Fibroblast of lung (primary cell): ENCODE measurements around the gene DHX57. TPM values are rescaled to one million over a fixed set of nuclear protein-coding genes. Genes with fewer than 3 reads are reported as not detected.
"Not testable (repeated sequence)": the region's sequence is repeated elsewhere in the genome, so short reads cannot be mapped to it uniquely, and the experiment has no call there.

Experiments
- DNase-seq, 2 donors: peaks; one replicate each; pipeline versions ENCODE4 v3.0.0 to v3.0.0-alpha.2; 2010; ENCODE audit warnings: low read depth in 2 of 2
- H2AFZ ChIP-seq: 2 replicates; pipeline ENCODE4 v1.5.1; 2012; ENCODE audit warnings: low read length, control low read depth, inconsistent platforms
- H3K27ac ChIP-seq: 2 replicates; pipeline ENCODE4 v1.5.1; 2011; ENCODE audit warnings: low read length, control low read depth; ENCODE audit not compliant: insufficient read depth
- H3K27me3 ChIP-seq: 2 replicates; pipeline ENCODE4 v1.5.1; 2011; ENCODE audit warnings: mild to moderate bottlenecking, low read length; ENCODE audit not compliant: control insufficient read depth, insufficient read depth
- H3K36me3 ChIP-seq: 2 replicates; pipeline ENCODE4 v1.5.1; 2011; ENCODE audit warnings: low read length; ENCODE audit not compliant: control insufficient read depth, insufficient read depth
- H3K4me1 ChIP-seq: 2 replicates; pipeline ENCODE4 v1.5.1; 2011; ENCODE audit warnings: low read length; ENCODE audit not compliant: control insufficient read depth, insufficient read depth; ENCODE audit errors: extremely low read depth
- H3K4me2 ChIP-seq: 2 replicates; pipeline ENCODE4 v1.5.1; 2011; ENCODE audit warnings: low read length, control low read depth; ENCODE audit not compliant: insufficient read depth; ENCODE audit errors: extremely low read depth
- H3K4me3 ChIP-seq, 4 experiments: fragments of 200-600 bp in 1 of 4; sonication (generic) in 1 of 4; replicated peaks in 1 of 4; 2 replicates each; pipeline ENCODE4 v1.5.1; 2011 to 2016; ENCODE audit warnings: low read length in 4 of 4, low read depth in 3 of 4, mild to moderate bottlenecking in 3 of 4, control low read depth in 2 of 4, inconsistent platforms in 1 of 4, mixed read lengths in 1 of 4; ENCODE audit not compliant: insufficient read depth in 1 of 4; ENCODE audit errors: control extremely low read depth in 1 of 4
- H3K79me2 ChIP-seq: 2 replicates; pipeline ENCODE4 v1.5.1; 2012; ENCODE audit warnings: mild to moderate bottlenecking, low read length, inconsistent platforms; ENCODE audit not compliant: control insufficient read depth, insufficient read depth
- H3K9ac ChIP-seq: 2 replicates; pipeline ENCODE4 v1.5.1; 2011; ENCODE audit warnings: mild to moderate bottlenecking, low read length, control low read depth; ENCODE audit not compliant: insufficient read depth
- H3K9me3 ChIP-seq: 2 replicates; pipeline ENCODE4 v1.5.1; 2012; ENCODE audit warnings: low read depth, low read length; ENCODE audit not compliant: control insufficient read depth, insufficient read depth
- H4K20me1 ChIP-seq: 2 replicates; pipeline ENCODE4 v1.5.1; 2011; ENCODE audit warnings: low read length; ENCODE audit not compliant: control insufficient read depth, insufficient read depth; ENCODE audit errors: extremely low read depth
- CTCF ChIP-seq, 2 donors: IDR thresholded peaks in 1 of 2; conservative IDR thresholded peaks in 1 of 2; 1 replicate in 1 of 2; 2 replicates in 1 of 2; pipeline ENCODE4 v1.5.1; 2011 to 2012; ENCODE audit warnings: low read length in 2 of 2, control low read depth in 1 of 2, inconsistent platforms in 1 of 2, low read depth in 1 of 2, mild to moderate bottlenecking in 1 of 2
- EZH2 ChIP-seq: IDR thresholded peaks from 2 replicates; pipeline ENCODE4 v1.5.1; 2012; ENCODE audit warnings: low read length, control low read depth, mild to moderate bottlenecking; ENCODE audit errors: missing control alignments
- polyA plus RNA-seq, 2 donors: library from polyadenylated mRNA; depleted of rRNA in 1 of 2; stranded (reverse) in 1 of 2; unstranded in 1 of 2; fragments of >200 nt; gene quantifications; 2 replicates each; pipeline ENCODE4 v1.2.1, GENCODE V29; 2011 to 2012; ENCODE audit warnings: missing spikeins in 1 of 2
- total RNA-seq: library from RNA; depleted of rRNA; stranded (reverse); fragments of >200 nt; gene quantifications from 2 replicates; pipeline ENCODE4 v1.2.1, GENCODE V29; 2014

DHX57 gene
- total and polyA plus RNA-seq, 2 donors (not counting 1 experiment from before 2014, with no cell fraction given), result 18.5 to 23.5 TPM

- Histone ChIP-seq H3K79me2 (no peaks in the 10 kb centered on the region), H3K4me3 (no peak overlapping the region), H3K9me3 (no peaks in the 10 kb centered on the region), H3K27me3 (no peaks in the 10 kb centered on the region), H3K36me3 (no peaks in the 10 kb centered on the region), H2AFZ (no peak overlapping the region), H4K20me1 (no peaks in the 10 kb centered on the region), H3K27ac (no peak overlapping the region), H3K4me2 (no peak overlapping the region), H3K9ac (no peak overlapping the region), H3K4me1 (no peaks in the 10 kb centered on the region)
- DNase-seq, result no peak
- no peak for TF ChIP-seq EZH2
Observed at GRCh38 chr2:38794235-38794946, 81.3 kb downstream of the DHX57 start.

- no peak overlapping the region for H3K4me3 ChIP-seq
- no peaks in the 10 kb centered on the region for H3K27me3 ChIP-seq
- H3K27ac ChIP-seq, result no peak overlapping the region
- no peak overlapping the region for H3K9ac ChIP-seq
- H3K79me2 ChIP-seq, result no peaks in the 10 kb centered on the region
- no peak overlapping the region for H3K4me2 ChIP-seq
- no peaks in the 10 kb centered on the region for H3K36me3 ChIP-seq
- TF ChIP-seq EZH2 (no peak), CTCF (conservative IDR thresholded peaks at IDR 0.05 in 1 of 2, IDR thresholded peaks at IDR 0.05 in 1 of 2; ENCODE audit: low read depth in 1 of 2, low read length in 2 of 2) (no peak)
- H2AFZ ChIP-seq, result no peak overlapping the region
- H4K20me1 ChIP-seq, result no peaks in the 10 kb centered on the region
- H3K4me1 ChIP-seq, result no peaks in the 10 kb centered on the region
- H3K9me3 ChIP-seq, result no peaks in the 10 kb centered on the region
- DNase-seq, result no peak
Observed at GRCh38 chr2:38793511-38793910, 82.2 kb downstream of the DHX57 start.

- Histone ChIP-seq H4K20me1 (no peaks in the 10 kb centered on the region), H3K4me2 (no peak overlapping the region), H3K79me2 (no peaks in the 10 kb centered on the region), H3K4me3 (no peak overlapping the region), H3K9ac (no peak overlapping the region), H3K36me3 (no peaks in the 10 kb centered on the region), H3K4me1 (no peaks in the 10 kb centered on the region), H2AFZ (no peak overlapping the region), H3K9me3 (no peaks in the 10 kb centered on the region), H3K27me3 (no peaks in the 10 kb centered on the region), H3K27ac (no peak overlapping the region)
- no peak for DNase-seq
- TF ChIP-seq EZH2 (no peak), CTCF (conservative IDR thresholded peaks at IDR 0.05 in 1 of 2, IDR thresholded peaks at IDR 0.05 in 1 of 2; ENCODE audit: low read depth in 1 of 2, low read length in 2 of 2) (no peak)
Observed at GRCh38 chr2:38792751-38793150, 83.0 kb downstream of the DHX57 start.

GRCh38 chr2:38792321-38792720 lies 83.4 kb downstream of the DHX57 start:
- not testable (repeated sequence) for H3K9me3 ChIP-seq, H3K4me2 ChIP-seq, DNase-seq, H3K4me3 ChIP-seq, H3K79me2 ChIP-seq, H3K9ac ChIP-seq, H3K27me3 ChIP-seq, H2AFZ ChIP-seq, H4K20me1 ChIP-seq, H3K27ac ChIP-seq, H3K36me3 ChIP-seq, H3K4me1 ChIP-seq
